ES-I3 (cell line): ENCODE data around the gene CAP2.
A peak's percentile ranks its signal among the peaks of the same experiment; 100 is the strongest.
"Not testable (repeated sequence)": the region's sequence is repeated elsewhere in the genome, so short reads cannot be mapped to it uniquely, and the experiment has no call there.

ENCODE experiments used
- H3K36me3 ChIP-seq: 2 replicates; pipeline ENCODE4 v1.6.1; 2013; ENCODE audit warnings: mild to moderate bottlenecking, low read length, control low read depth, moderate library complexity; ENCODE audit not compliant: insufficient read depth
- H3K4me1 ChIP-seq: 2 replicates; pipeline ENCODE4 v1.6.1; 2013; ENCODE audit warnings: mild to moderate bottlenecking, control low read depth, low read length; ENCODE audit not compliant: insufficient read depth
- H3K9ac ChIP-seq: 2 replicates; pipeline ENCODE4 v1.6.1; 2013; ENCODE audit warnings: low read depth, mild to moderate bottlenecking, low read length, moderate library complexity
- H3K9me3 ChIP-seq: 2 replicates; pipeline ENCODE4 v1.6.1; 2013; ENCODE audit warnings: mild to moderate bottlenecking, low read length, moderate library complexity; ENCODE audit not compliant: control insufficient read depth, insufficient read depth

The CAP2 gene

DNA sequence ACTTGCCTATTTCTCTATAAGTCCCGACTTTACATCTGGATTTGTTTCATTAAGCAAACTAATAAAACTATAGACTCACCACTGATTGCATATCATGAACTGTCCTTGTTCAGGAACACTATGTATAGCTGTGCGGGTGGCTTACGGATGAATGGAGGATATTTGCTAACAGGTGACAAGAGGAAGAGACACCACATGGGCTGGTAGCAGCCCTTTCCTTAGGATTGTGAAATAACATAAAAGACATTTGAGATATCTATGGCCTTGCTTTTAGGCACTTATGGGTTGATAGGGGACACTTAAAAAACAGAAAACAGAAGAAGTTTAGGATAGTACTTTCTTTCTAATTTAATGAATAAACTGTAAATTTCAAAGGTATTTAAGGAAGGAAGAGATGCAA lies 5.0 kb upstream of the CAP2 start:
- Histone ChIP-seq H3K36me3 (no peaks in the 10 kb centered on the region), H3K9ac (no peak overlapping the region), H3K4me1 (no peaks in the 10 kb centered on the region), H3K9me3 (no peaks in the 10 kb centered on the region)

DNA sequence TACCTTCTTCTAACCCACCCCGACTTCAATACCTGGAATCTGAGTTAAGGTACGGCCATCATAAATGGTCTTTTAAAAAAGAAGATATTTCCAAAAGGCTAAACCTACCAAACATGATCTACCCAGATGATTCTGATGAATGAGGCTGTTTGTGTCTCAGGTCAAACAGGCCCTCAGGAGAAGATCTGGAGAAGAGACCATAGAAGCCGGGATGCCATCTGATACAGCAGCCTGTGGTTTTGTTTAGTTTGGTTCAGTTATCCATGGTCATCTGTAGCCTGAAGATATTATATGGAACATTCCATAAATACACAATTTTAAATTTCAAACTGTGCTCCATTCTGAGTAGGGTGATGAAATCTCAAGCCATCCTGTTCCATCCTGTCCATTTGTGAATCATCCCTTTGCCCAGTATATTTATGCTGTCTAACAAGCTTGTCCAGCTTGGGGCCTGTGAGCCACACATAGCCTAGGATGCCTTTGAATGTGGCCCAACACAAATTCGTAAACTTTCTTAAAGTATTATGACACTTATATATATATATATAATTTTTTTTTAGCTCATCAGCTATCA lies 4.0 kb upstream of the CAP2 start:
- no peaks in the 10 kb centered on the region for H3K4me1 ChIP-seq
- no peak overlapping the region for H3K9ac ChIP-seq
- H3K9me3 ChIP-seq = no peaks in the 10 kb centered on the region
- H3K36me3 ChIP-seq = no peaks in the 10 kb centered on the region

DNA sequence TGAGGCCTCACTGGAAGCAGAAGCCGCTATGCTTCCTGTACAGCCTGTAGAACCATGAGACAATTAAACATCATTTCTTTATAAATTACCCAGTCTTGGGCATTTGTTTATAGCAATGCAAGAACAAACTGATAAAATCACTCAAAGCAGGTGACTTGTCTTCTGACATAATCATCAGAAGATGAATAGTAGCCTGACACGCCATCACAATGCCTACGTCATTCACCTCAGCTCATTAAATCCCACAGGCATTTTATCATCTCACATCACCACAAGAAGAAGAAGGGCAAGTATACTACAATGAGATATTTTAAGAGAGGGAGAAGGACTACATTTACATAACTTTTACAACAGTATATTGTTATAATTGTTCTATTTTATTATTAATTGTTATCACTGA lies 3.1 kb upstream of the CAP2 start:
- Histone ChIP-seq H3K36me3 (no peaks in the 10 kb centered on the region), H3K9me3 (no peaks in the 10 kb centered on the region), H3K4me1 (no peaks in the 10 kb centered on the region), H3K9ac (no peak overlapping the region)

DNA sequence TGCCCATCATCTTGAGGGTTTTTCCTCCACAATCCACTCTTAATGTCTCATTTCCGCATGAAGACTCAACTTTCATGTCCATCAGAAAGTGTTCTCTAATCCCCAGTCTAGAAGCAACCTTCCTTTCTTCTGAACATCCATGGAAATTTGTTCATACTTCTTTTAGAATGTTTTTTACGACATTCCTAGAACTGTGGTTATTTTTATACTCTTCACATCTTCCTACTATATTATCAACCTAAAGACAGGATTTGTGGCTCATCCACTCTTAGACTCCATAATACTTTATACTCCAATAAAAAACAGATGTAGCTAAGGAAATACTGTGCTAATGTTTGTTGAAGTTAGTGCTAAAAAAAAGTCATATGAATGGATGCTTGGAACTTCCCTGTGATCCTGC lies 1.4 kb upstream of the CAP2 start:
- Histone ChIP-seq H3K9ac (no peak overlapping the region), H3K9me3 (no peaks in the 10 kb centered on the region), H3K36me3 (no peaks in the 10 kb centered on the region), H3K4me1 (no peaks in the 10 kb centered on the region)

DNA sequence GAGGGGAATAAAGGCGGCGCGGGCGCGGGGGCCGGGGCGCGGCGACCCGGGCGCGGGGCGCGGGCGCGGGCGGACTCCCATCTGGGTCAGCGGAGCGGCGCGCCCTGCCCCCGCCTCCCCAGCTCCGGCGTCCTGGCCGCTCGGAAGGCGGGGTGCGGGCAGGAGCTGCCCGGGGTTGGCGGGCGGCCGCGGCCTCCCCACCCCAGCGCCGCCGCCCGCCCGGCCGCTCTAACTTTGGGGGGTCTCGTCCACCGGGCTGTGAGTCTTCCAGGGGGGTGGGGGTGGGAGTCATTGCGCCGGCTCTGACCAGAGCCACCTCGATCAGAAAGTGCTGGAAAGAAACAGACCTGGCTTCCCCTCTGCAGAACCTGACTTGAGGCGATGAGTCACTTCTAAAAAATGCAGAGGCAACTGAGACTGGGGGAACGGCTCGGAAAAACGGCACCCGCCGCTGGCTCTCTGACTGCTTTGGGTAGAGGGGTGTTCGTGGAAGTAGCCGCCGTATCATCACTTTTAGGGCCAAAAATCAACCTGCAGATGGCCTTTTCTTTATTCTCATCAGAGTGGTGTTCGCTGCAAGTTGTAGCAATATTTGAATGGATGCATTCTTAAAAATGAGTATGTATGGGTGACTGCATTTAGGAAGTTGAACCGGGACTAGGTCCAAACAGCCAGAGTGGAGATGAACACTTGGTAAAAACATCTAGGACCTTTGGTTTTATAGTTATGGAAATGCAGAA lies 667 bp downstream of the CAP2 start:
- H3K4me1 ChIP-seq = no peaks in the 10 kb centered on the region
- H3K9me3 ChIP-seq = no peaks in the 10 kb centered on the region
- H3K36me3 ChIP-seq = no peaks in the 10 kb centered on the region
- H3K9ac ChIP-seq = peak overlapping the region; percentile 75

DNA sequence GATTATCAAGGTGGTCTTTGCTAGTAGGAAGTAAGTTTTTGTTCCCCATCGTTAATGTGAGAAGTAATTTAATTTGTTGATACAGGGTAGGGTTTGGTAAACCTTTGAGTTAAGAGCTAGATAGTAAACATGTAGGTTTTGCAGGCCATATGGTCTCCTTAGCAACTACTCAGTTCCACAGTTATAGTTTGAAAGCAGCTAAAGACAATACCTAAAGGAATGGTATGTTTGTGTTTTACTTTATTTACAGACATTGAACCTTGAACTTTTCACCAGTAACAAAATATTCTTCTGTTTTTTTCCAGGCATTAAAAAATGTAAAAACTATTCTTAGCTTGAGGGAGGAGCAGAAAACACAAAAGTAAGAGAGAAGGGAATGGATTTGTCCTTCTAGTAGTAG lies 1.7 kb downstream of the CAP2 start:
- Histone ChIP-seq H3K9ac (no peak overlapping the region), H3K9me3 (no peaks in the 10 kb centered on the region), H3K4me1 (no peaks in the 10 kb centered on the region), H3K36me3 (no peaks in the 10 kb centered on the region)

DNA sequence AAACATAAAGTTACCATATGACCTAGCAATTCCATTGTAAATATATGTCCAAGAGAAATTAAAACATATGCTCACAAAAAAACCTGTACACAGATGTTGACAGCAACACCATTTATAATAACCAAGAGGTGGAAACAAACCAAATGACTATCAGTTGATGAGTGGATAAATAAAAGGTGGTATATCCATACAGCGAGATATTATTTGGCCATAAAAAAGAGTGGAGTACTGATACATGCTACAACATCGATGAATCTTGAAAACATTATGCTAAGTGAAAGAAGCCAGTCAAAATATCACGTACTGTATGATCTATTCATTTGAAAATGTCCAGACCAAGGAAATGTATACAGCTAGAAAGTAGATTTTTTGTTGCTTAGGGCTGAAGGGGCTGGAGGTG lies 2.9 kb downstream of the CAP2 start:
- H3K9me3 ChIP-seq = no peaks in the 10 kb centered on the region
- H3K4me1 ChIP-seq = no peaks in the 10 kb centered on the region
- no peaks in the 10 kb centered on the region for H3K36me3 ChIP-seq
- no peak overlapping the region for H3K9ac ChIP-seq

DNA sequence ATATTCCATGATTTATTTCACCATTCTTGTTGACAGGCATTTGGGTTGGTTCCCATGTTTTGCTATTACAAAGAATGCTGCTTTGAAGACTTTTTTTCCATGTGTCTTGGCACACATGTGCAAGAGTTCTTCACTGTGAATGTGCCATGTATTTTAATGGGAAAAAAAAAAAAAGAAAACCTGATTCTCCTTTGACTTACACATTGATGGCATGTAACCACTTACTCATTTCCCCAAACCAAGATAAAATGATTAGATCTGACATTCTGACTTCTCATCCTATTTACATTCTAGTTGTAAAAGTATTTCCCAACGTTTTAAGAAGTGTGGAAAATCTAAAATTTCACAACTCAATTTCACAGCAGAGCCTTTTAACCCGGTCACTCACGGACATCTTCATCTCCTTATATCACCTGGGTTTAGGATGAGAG lies 4.4 kb downstream of the CAP2 start:
- H3K4me1 ChIP-seq = no peaks in the 10 kb centered on the region
- H3K9ac ChIP-seq = no peak overlapping the region
- no peaks in the 10 kb centered on the region for H3K9me3 ChIP-seq
- no peaks in the 10 kb centered on the region for H3K36me3 ChIP-seq

DNA sequence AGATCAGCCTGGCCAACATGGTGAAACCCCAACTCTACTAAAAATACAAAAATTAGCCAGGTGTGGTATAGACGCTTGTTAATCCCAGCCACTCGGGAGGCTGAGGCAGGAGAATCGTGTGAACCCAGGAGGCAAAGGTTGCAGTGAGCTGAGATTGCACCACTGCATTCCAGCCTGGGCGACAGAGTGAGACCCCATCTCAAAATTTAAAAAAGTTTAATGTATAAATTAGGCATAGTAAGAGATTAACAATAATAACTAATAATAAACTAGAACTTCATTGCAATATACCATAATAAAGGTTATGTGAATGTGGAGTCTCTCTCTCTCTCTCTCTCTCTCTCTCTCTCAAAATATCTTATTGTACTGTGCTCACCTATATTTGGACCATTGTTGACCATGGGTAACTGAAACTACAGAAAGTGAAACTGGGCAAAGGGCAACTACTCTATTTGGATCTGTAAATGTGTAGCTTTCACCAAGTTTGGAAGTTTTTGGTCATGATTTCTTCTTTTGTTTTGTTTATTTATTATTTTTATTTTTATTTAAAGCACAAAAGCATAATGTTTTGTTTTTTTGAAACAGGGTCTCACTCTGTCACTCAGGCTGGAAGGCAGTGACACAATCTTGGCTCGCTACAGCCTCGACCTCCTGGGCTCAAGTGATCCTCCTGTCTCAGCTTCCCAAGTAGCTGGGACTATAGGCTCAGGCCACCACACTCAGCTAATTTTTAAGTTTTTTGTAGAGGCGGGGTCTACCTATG lies 12.0 kb downstream of the CAP2 start:
- H3K36me3 ChIP-seq, H3K9ac ChIP-seq, H3K9me3 ChIP-seq, H3K4me1 ChIP-seq: not testable (repeated sequence)

DNA sequence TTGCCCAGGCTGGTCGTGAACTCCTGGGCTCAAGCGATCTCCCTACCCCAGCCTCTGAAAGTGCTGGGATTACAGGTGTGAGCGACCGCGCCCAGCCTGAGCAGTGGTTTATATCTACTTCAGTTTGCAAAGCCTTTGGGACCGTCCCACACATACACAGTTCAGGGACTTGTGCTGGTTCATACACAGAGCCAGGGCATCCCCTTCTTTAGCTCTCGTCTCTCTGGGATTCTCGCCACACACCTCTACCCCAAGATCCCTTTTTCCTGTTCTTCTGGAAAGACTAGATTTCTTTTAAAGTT lies 12.5 kb downstream of the CAP2 start:
- H3K9me3 ChIP-seq = no peaks in the 10 kb centered on the region; the same call in 1 of the 2 replicates
- no peaks in the 10 kb centered on the region for H3K36me3 ChIP-seq
- no peaks in the 10 kb centered on the region for H3K4me1 ChIP-seq
- no peak overlapping the region for H3K9ac ChIP-seq

DNA sequence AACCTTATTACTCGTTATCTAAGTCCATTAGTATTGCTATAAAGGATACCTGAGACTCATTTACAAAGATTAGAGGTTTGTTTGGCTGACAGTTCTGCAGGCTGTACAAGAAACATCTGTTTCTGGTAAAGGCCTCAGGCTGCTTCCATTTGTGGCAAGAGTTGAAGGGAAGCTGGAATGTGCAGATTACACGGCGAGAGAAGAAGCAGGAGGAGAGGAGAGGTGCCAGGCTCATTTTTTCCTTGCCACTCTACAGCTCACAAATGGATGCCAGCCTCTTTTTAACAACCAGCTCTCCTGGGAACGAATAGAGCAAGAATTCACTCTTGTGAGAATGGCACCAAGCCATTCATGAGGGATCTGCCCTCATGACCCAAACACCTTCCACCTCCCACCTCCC lies 14.7 kb downstream of the CAP2 start:
- Histone ChIP-seq H3K9ac (no peak overlapping the region), H3K4me1 (no peaks in the 10 kb centered on the region), H3K9me3 (no peaks in the 10 kb centered on the region; the same call in 1 of the 2 replicates), H3K36me3 (no peaks in the 10 kb centered on the region)

DNA sequence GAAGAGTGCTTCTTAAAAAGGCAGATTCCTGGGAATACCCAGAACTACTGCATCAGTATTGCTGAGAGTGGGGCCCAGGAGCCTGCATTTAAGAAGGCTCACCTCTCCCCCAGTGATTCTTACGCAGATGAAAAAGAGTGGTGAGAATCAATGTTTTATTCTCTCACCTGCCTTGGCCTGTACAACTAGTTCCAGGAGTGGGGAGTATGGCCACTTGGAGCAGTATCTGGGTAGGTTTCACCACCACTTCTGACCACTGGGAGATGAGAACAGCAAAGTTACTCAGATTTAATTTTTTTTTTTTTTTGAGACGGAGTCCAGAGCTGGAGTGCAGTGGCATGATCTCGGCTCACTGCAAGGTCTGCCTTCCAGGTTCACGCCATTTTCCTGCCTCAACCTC lies 16.9 kb downstream of the CAP2 start:
- Histone ChIP-seq H3K9me3 (no peaks in the 10 kb centered on the region; the same call in 1 of the 2 replicates), H3K36me3 (no peaks in the 10 kb centered on the region), H3K9ac (no peak overlapping the region)

DNA sequence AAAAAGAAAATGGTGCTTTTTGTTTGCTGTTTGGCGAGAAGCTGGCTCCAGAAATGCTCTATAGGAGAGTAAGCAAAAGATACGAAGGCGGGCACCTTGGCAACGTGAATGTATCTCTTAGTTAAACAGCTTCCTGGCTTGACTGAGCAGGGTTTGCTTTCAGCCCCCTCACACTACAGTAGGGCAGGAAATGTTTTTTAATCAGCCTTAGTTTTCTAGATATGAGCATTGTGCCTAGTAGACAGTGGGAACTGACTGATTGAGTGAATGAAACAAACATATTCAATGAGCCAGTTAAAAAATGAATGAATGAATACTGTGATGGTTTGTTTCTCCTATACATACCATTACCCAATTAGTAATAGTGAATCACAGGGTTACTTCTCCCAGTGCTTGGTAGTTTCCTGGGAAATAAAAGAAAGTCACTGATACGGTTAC lies 19.9 kb downstream of the CAP2 start:
- Histone ChIP-seq H3K9me3 (no peaks in the 10 kb centered on the region; the same call in 1 of the 2 replicates), H3K9ac (no peak overlapping the region), H3K4me1 (peaks cover 22% of the 10 kb centered on the region; the same call in 1 of the 2 replicates), H3K36me3 (no peaks in the 10 kb centered on the region)

More for the DNA sequence above, 16.9 kb downstream of the CAP2 start:
- no peaks in the 10 kb centered on the region for H3K4me1 ChIP-seq

DNA sequence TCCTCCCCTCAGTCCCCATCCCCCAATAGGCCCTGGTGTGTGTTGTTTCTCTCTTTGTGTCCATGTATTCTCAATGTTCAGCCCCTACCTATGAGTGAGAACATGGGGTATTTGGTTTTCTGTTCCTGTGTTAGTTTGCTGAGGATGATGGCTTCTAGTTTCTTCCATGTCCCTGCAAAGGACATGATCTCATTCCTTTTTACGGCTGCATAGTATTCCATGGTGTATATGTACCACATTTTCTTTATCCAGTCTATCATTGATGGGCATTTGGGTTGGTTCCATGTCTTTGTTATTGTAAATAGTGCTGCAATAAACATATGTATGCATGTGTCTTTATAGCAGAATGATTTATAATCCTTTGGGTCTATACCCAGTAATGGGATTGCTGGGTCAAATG lies 21.0 kb downstream of the CAP2 start:
- not testable (repeated sequence) for H3K36me3 ChIP-seq, H3K9me3 ChIP-seq, H3K9ac ChIP-seq
- H3K4me1 ChIP-seq = peaks cover 32% of the 10 kb centered on the region; the same call in 1 of the 2 replicates

DNA sequence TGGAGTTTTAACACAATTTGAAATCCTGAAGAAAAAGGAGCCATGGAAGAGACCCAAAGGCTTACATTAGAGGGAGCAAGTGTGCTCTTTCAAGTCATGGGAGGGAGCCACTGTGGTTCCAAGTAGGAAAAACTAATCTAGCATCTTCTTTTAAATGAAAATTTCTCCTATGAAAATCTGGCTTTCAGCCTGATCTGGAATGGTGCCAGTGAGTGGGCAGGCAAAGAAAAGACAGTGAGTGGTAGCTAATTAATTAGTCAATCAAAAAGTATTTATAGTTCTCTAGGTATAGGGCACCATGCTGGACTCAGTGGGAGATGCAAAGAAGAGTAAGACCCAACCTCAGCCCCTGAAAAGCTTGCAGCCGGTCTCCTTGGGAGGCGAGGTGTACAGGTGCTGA lies 21.9 kb downstream of the CAP2 start:
- no peak overlapping the region for H3K9ac ChIP-seq
- no peaks in the 10 kb centered on the region for H3K9me3 ChIP-seq
- no peaks in the 10 kb centered on the region for H3K36me3 ChIP-seq
- peaks cover 32% of the 10 kb centered on the region; the same call in 1 of the 2 replicates for H3K4me1 ChIP-seq
